GM18519 (cell line): ENCODE measurements around the gene RAB2B.
A peak's percentile ranks its signal among the peaks of the same experiment; 100 is the strongest.
"Not testable (repeated sequence)": the region's sequence is repeated elsewhere in the genome, so short reads cannot be mapped to it uniquely, and the experiment has no call there.

ENCODE experiments used
- ATAC-seq: cut with Tn5 transposase; IDR thresholded peaks from one replicate; pipeline ENCODE4 v1.9.1; 2021; ENCODE audit warnings: mild to moderate bottlenecking, moderate library complexity; ENCODE audit not compliant: unreplicated experiment, low FRiP score

RAB2B gene

GRCh38 chr14:21494902-21495762 is 18.4 kb upstream of the RAB2B start:
- ATAC-seq: no peak

- no peak for ATAC-seq
Measured at GRCh38 chr14:21486640-21487087, 9.9 kb upstream of the RAB2B start.

- peak; percentile 11 for ATAC-seq
Measured at GRCh38 chr14:21476523-21476924, 235 bp downstream of the RAB2B start.

GRCh38 chr14:21475767-21476522 is 814 bp downstream of the RAB2B start:
- no peak for ATAC-seq

GRCh38 chr14:21467616-21468015 is 9.1 kb downstream of the RAB2B start:
- ATAC-seq: no peak

GRCh38 chr14:21455912-21456667 is 20.7 kb downstream of the RAB2B start, which contains the start of gene CHD8:
Gene CHD8, minus strand, starts transcription at chr14:21456123. Its CDS starts 24,480 bp downstream, at chr14:21431643.
- ATAC-seq: peak; percentile 96

GRCh38 chr14:21455592-21455911 is 21.2 kb downstream of the RAB2B start:
- ATAC-seq: no peak

GRCh38 chr14:21454843-21455544 is 21.8 kb downstream of the RAB2B start:
- ATAC-seq: no peak

GRCh38 chr14:21449899-21450216 is 26.9 kb downstream of the RAB2B start:
- ATAC-seq: no peak

- ATAC-seq: not testable (repeated sequence)
Measured at GRCh38 chr14:21442657-21443056, 34.1 kb downstream of the RAB2B start.

- no peak for ATAC-seq
Measured at GRCh38 chr14:21440859-21441258, 35.9 kb downstream of the RAB2B start.

GRCh38 chr14:21437063-21437901 is 39.5 kb downstream of the RAB2B start:
- peak; percentile 95 for ATAC-seq

- ATAC-seq: no peak
Measured at GRCh38 chr14:21436567-21437062, 40.1 kb downstream of the RAB2B start.

GRCh38 chr14:21431126-21431525 is 45.6 kb downstream of the RAB2B start:
- ATAC-seq: no peak

- no peak for ATAC-seq
Measured at GRCh38 chr14:21428930-21429329, 47.8 kb downstream of the RAB2B start.

GRCh38 chr14:21426692-21427091 is 50.1 kb downstream of the RAB2B start:
- ATAC-seq: no peak

GRCh38 chr14:21419528-21419927 is 57.2 kb downstream of the RAB2B start:
- no peak for ATAC-seq

- no peak for ATAC-seq
Measured at GRCh38 chr14:21415329-21415728, 61.4 kb downstream of the RAB2B start.

- ATAC-seq: peak; percentile 64
Measured at GRCh38 chr14:21414137-21414631, 62.6 kb downstream of the RAB2B start.
